ENCODE results near the gene CDH4.

- TF ChIP-seq TAF1 (IDR thresholded peaks at IDR 0.05; ENCODE audit: low read depth) (no peak), TEAD4 (IDR thresholded peaks at IDR 0.05) (no peak), YY1 (IDR thresholded peaks at IDR 0.05; ENCODE audit: low read depth) (no peak)
Observed at GRCh38 chr20:61788343-61788742, 536.3 kb downstream of the CDH4 start.

All from Ishikawa (cell line).